ENCODE measurements around the gene CAD. TPM values are rescaled to one million over a fixed set of nuclear protein-coding genes. Genes with fewer than 3 reads are reported as not detected.
A peak's percentile ranks its signal among the peaks of the same experiment; 100 is the strongest.

Gene CAD
- total RNA-seq, 1 donor from 2014 or later, result 82.5 TPM

GRCh38 chr2:27216416-27217137 lies 592 bp upstream of the CAD start:
- H3K4me3 Mint-ChIP-seq, result peak overlapping the region; percentile 88
- DNase-seq (ENCODE audit: low spot score in 2 of 2, unreplicated experiment in 2 of 2), result no peak
- peaks cover 11% of the 10 kb centered on the region for H3K36me3 Mint-ChIP-seq
- no peaks in the 10 kb centered on the region for H3K27me3 Mint-ChIP-seq (ENCODE audit: low read depth)
- H3K27ac Mint-ChIP-seq, result peak overlapping the region; percentile 93
- peaks cover 36% of the 10 kb centered on the region for H3K4me1 Mint-ChIP-seq
- H3K9me3 Mint-ChIP-seq, result no peaks in the 10 kb centered on the region
- TF ChIP-seq CTCF (IDR thresholded peaks at IDR 0.05; ENCODE audit: unreplicated experiment), result no peak

GRCh38 chr2:27218614-27219013 lies 1.4 kb downstream of the CAD start:
- peak overlapping the region; percentile 38 for H3K4me3 Mint-ChIP-seq
- no peaks in the 10 kb centered on the region for H3K9me3 Mint-ChIP-seq
- no peaks in the 10 kb centered on the region for H3K27me3 Mint-ChIP-seq (ENCODE audit: low read depth)
- DNase-seq (ENCODE audit: low spot score in 2 of 2, unreplicated experiment in 2 of 2), result no peak
- no peak for TF ChIP-seq CTCF (IDR thresholded peaks at IDR 0.05; ENCODE audit: unreplicated experiment)
- H3K27ac Mint-ChIP-seq, result peak overlapping the region; percentile 28
- H3K4me1 Mint-ChIP-seq, result peaks cover 24% of the 10 kb centered on the region
- H3K36me3 Mint-ChIP-seq, result peaks cover 19% of the 10 kb centered on the region

- TF ChIP-seq CTCF (IDR thresholded peaks at IDR 0.05; ENCODE audit: unreplicated experiment), result no peak
- no peak overlapping the region for H3K27ac Mint-ChIP-seq
- DNase-seq (ENCODE audit: low spot score in 2 of 2, unreplicated experiment in 2 of 2), result no peak
- H3K4me1 Mint-ChIP-seq, result peaks cover 23% of the 10 kb centered on the region
- H3K9me3 Mint-ChIP-seq, result no peaks in the 10 kb centered on the region
- no peak overlapping the region for H3K4me3 Mint-ChIP-seq
- H3K36me3 Mint-ChIP-seq, result peaks cover 19% of the 10 kb centered on the region
- H3K27me3 Mint-ChIP-seq (ENCODE audit: low read depth), result no peaks in the 10 kb centered on the region
These were observed 1.9 kb downstream of the CAD start for GRCh38 chr2:27219091-27219490.

GRCh38 chr2:27220091-27220490 lies 2.9 kb downstream of the CAD start:
- H3K4me3 Mint-ChIP-seq, result no peak overlapping the region
- H3K27ac Mint-ChIP-seq, result no peak overlapping the region
- no peaks in the 10 kb centered on the region for H3K9me3 Mint-ChIP-seq
- no peak for DNase-seq (ENCODE audit: low spot score in 2 of 2, unreplicated experiment in 2 of 2)
- no peaks in the 10 kb centered on the region for H3K27me3 Mint-ChIP-seq (ENCODE audit: low read depth)
- no peak for TF ChIP-seq CTCF (IDR thresholded peaks at IDR 0.05; ENCODE audit: unreplicated experiment)
- H3K36me3 Mint-ChIP-seq, result peaks cover 28% of the 10 kb centered on the region
- H3K4me1 Mint-ChIP-seq, result peaks cover 23% of the 10 kb centered on the region

GRCh38 chr2:27221166-27221565 lies 4.0 kb downstream of the CAD start:
- Mint-ChIP-seq H3K4me1 (peaks cover 23% of the 10 kb centered on the region), H3K4me3 (no peak overlapping the region), H3K27me3 (ENCODE audit: low read depth) (no peaks in the 10 kb centered on the region), H3K9me3 (no peaks in the 10 kb centered on the region), H3K36me3 (peaks cover 31% of the 10 kb centered on the region), H3K27ac (no peak overlapping the region)
- no peak for TF ChIP-seq CTCF (IDR thresholded peaks at IDR 0.05; ENCODE audit: unreplicated experiment)
- no peak for DNase-seq (ENCODE audit: low spot score in 2 of 2, unreplicated experiment in 2 of 2)

Data from mesothelial cell of epicardium (in vitro differentiated cells).